NAMALWA (cell line): ENCODE data around the gene MTFP1.
"Not testable (repeated sequence)": the region's sequence is repeated elsewhere in the genome, so short reads cannot be mapped to it uniquely, and the experiment has no call there.

Source experiments
- DNase-seq: peaks from one replicate; pipeline ENCODE4 v3.0.0-alpha.2; 2015; ENCODE audit warnings: low spot score

MTFP1 gene

GRCh38 chr22:30426388-30427353 lies 1.1 kb downstream of the MTFP1 start:
- DNase-seq, result peak; percentile 94

- peak; percentile 46 for DNase-seq
Observed at GRCh38 chr22:30427871-30428270, 2.3 kb downstream of the MTFP1 start.

- DNase-seq, result no peak
Observed at GRCh38 chr22:30429887-30430286, 4.3 kb downstream of the MTFP1 start.

- no peak for DNase-seq
Observed at GRCh38 chr22:30430933-30431332, 5.4 kb downstream of the MTFP1 start.

GRCh38 chr22:30432096-30432495 lies 6.5 kb downstream of the MTFP1 start:
- DNase-seq, result no peak

GRCh38 chr22:30432520-30432919 lies 7.0 kb downstream of the MTFP1 start:
- no peak for DNase-seq

GRCh38 chr22:30433227-30433626 lies 7.7 kb downstream of the MTFP1 start:
- no peak for DNase-seq

- no peak for DNase-seq
Observed at GRCh38 chr22:30433773-30434172, 8.2 kb downstream of the MTFP1 start.

GRCh38 chr22:30434843-30435242 lies 9.3 kb downstream of the MTFP1 start:
- no peak for DNase-seq

GRCh38 chr22:30435674-30436126 lies 10.1 kb downstream of the MTFP1 start:
- DNase-seq, result peak; percentile 82

GRCh38 chr22:30436196-30436595 lies 10.6 kb downstream of the MTFP1 start:
- no peak for DNase-seq

GRCh38 chr22:30438559-30438958 lies 13.0 kb downstream of the MTFP1 start:
- no peak for DNase-seq

GRCh38 chr22:30439226-30439625 lies 13.7 kb downstream of the MTFP1 start:
- DNase-seq, result no peak

GRCh38 chr22:30439836-30440235 lies 14.3 kb downstream of the MTFP1 start:
- DNase-seq, result no peak

- no peak for DNase-seq
Observed at GRCh38 chr22:30441088-30441487, 15.5 kb downstream of the MTFP1 start.

- DNase-seq, result peak; percentile 82
Observed at GRCh38 chr22:30444632-30445437, 19.3 kb downstream of the MTFP1 start.

GRCh38 chr22:30445438-30446145 lies 20.0 kb downstream of the MTFP1 start:
- DNase-seq, result no peak

GRCh38 chr22:30447656-30448055 lies 22.1 kb downstream of the MTFP1 start:
- DNase-seq, result no peak

GRCh38 chr22:30451488-30451887 lies 25.9 kb downstream of the MTFP1 start:
- not testable (repeated sequence) for DNase-seq

GRCh38 chr22:30452861-30453260 lies 27.3 kb downstream of the MTFP1 start:
- DNase-seq, result no peak

GRCh38 chr22:30453731-30454510 lies 28.4 kb downstream of the MTFP1 start:
- DNase-seq, result no peak
